ENCODE results near the gene SUSD4. TPM values are rescaled to one million over a fixed set of nuclear protein-coding genes. Genes with fewer than 3 reads are reported as not detected.

The SUSD4 gene
- total RNA-seq, 1 experiment from 2014 or later, result 3.5 TPM

DNA sequence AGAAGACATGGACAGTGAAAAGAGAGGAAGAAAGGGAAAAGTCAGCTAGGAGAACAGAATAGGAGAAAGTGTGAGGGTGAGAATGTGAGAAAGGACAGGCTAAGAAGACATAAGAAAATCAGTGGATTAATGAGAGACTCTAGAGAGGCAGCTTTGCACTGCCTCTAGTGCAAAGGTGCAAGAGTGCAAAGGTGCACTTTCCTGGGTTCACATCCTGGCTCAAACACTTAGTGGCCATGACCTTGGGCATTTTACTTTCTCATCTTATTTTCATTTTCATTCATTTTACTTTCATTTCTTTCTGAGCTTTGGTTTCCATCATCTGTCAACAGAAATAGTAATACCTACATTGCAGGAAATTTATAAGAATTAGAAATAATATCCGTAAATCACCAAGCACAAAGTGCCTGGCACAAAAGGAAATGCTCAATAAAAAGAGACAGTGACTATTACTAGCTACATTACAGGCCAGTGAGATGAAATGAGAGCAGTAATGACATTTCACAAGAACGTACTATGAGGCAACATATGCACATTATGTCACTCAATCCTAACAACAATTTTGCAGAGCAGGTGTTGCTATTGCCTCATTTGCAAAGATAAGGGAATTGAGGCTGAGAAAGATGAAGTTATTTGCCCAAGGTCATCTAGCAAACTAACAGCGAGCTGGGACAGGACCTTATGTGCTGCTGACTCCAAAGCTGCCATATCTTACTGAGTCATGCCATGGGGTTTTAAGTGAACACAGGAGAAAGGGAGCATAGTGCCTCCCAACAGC lies 113.9 kb downstream of the SUSD4 start:
- Histone ChIP-seq H4K91ac (ENCODE audit: insufficient read length, low read depth, low read length) (no peak overlapping the region), H2BK12ac (ENCODE audit: insufficient read length, low read depth, low read length) (no peak overlapping the region), H4K20me1 (ENCODE audit: control insufficient read depth, insufficient read depth, insufficient read length) (peaks cover 3% of the 10 kb centered on the region), H2BK5ac (ENCODE audit: insufficient read length, low read length) (no peak overlapping the region), H3K79me2 (ENCODE audit: insufficient read depth, low read length) (no peaks in the 10 kb centered on the region), H3K23me2 (ENCODE audit: insufficient read length, low read depth, low read length, poor library complexity, severe bottlenecking) (no peaks in the 10 kb centered on the region), H3K56ac (ENCODE audit: insufficient read length, low read depth, low read length) (no peak overlapping the region), H3K23ac (ENCODE audit: insufficient read length, low read depth, low read length) (no peak overlapping the region), H3K4me1 (ENCODE audit: insufficient read depth, low read length) (no peaks in the 10 kb centered on the region), H3T11ph (ENCODE audit: low read length) (no peak overlapping the region), H2AK5ac (ENCODE audit: insufficient read length, low read length) (no peak overlapping the region), H3K9ac (ENCODE audit: extremely low read depth, insufficient read length, low read length) (no peak overlapping the region), H2AFZ (ENCODE audit: low read length) (no peak overlapping the region), H3K27ac (ENCODE audit: insufficient read length, low read depth, low read length) (no peak overlapping the region), H4K8ac (replicated peaks; ENCODE audit: insufficient read length, low read depth, low read length) (no peak overlapping the region), H3K18ac (ENCODE audit: insufficient read length, low read depth, low read length) (no peak overlapping the region), H2BK20ac (ENCODE audit: low read depth, low read length, poor library complexity, severe bottlenecking) (no peak overlapping the region), H3K4ac (ENCODE audit: low read depth, low read length) (no peak overlapping the region), H3K9me3 (ENCODE audit: control insufficient read depth, low read depth, low read length) (no peaks in the 10 kb centered on the region), H4K5ac (ENCODE audit: insufficient read length, low read depth, low read length) (no peak overlapping the region), H3K79me1 (ENCODE audit: insufficient read depth, low read depth, low read length, poor library complexity, severe bottlenecking) (no peaks in the 10 kb centered on the region), H3K4me2 (ENCODE audit: insufficient read depth, insufficient read length, low read length) (no peak overlapping the region), H3K27me3 (ENCODE audit: insufficient read depth, low read length) (no peaks in the 10 kb centered on the region), H2BK15ac (ENCODE audit: low read depth, low read length) (no peak overlapping the region), H2BK120ac (ENCODE audit: low read depth, low read length, poor library complexity, severe bottlenecking) (no peak overlapping the region), H3K14ac (ENCODE audit: insufficient read depth, low read length) (no peak overlapping the region)
- no CpG with 5 or more reads among the region's 3 CpGs for WGBS (ENCODE audit: extremely low coverage, insufficient read length, low lambda C conversion rate)
- Mint-ChIP-seq H3K9me3 (no peaks in the 10 kb centered on the region), H3K27ac (no peak overlapping the region), H3K4me1 (no peaks in the 10 kb centered on the region), H3K4me3 (no peak overlapping the region), H3K27me3 (ENCODE audit: low read depth) (peaks cover 12% of the 10 kb centered on the region), H3K36me3 (ENCODE audit: insufficient read depth in 1 of 3, low read depth in 3 of 3) (no peaks in the 10 kb centered on the region)
- no peak for DNase-seq
- TF ChIP-seq, protein P1, sequence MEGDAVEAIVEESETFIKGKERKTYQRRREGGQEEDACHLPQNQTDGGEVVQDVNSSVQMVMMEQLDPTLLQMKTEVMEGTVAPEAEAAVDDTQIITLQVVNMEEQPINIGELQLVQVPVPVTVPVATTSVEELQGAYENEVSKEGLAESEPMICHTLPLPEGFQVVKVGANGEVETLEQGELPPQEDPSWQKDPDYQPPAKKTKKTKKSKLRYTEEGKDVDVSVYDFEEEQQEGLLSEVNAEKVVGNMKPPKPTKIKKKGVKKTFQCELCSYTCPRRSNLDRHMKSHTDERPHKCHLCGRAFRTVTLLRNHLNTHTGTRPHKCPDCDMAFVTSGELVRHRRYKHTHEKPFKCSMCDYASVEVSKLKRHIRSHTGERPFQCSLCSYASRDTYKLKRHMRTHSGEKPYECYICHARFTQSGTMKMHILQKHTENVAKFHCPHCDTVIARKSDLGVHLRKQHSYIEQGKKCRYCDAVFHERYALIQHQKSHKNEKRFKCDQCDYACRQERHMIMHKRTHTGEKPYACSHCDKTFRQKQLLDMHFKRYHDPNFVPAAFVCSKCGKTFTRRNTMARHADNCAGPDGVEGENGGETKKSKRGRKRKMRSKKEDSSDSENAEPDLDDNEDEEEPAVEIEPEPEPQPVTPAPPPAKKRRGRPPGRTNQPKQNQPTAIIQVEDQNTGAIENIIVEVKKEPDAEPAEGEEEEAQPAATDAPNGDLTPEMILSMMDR (conservative IDR thresholded peaks at IDR 0.05), result no peak
